Effector CD8-positive, alpha-beta T cell (primary cell): ENCODE measurements around the gene SLC24A3.

Experiments
- DNase-seq: peaks from one replicate; lab custom pipeline; 2025; lab: John Stamatoyannopoulos, UW

SLC24A3 gene

DNA sequence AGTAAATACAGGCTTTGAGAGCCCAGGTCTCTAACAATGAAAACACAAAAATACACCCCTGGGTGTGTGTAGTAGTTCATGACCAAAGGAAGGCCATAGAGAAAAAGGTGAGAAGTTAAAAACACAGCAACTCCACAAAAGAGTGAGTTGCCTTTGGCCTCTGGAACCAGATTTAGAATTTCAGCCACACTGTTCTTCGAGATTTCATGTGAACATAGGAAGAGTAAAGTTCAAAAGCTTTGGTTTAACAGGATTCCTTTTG lies 502.1 kb downstream of the SLC24A3 start:
- no peak for DNase-seq

- DNase-seq, result no peak
Measured at GRCh38 chr20:19715986-19716385, 503.5 kb downstream of the SLC24A3 start.

DNA sequence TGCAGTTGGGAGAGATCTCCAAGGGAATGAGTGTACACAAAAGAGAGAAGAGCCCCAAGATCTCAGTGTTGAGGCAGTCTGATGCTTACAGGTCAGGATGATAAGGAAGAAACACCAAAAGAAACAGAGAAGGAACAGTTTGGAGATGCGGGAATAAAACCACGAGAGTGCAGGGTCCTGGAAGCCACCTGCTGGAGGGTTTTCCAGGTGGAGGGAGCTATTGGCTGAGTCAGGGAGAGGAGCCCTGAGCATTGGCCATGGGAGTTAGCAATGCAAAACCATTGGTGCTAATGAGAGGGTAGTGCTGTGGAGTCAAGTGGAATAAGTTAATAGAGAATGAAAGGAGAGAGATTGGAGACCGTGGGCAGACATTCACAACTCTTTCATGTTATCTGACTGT lies 506.4 kb downstream of the SLC24A3 start:
- no peak for DNase-seq

DNA sequence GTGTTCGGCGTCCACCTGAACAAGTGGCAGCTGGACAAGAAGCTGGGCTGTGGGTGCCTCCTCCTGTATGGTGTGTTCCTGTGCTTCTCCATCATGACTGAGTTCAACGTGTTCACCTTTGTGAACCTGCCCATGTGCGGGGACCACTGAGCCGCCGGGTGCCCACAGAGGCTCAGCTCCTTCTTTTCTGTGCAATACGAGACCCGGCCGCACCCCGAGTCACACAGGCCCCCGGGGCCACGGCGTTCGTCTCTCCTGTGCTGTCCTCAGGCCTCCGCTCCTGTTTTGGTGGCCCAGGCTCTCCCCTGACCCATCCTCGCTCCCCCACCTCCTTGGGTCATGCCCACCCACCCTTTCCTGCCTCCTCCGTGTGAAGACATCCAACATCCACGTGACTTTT lies 508.5 kb downstream of the SLC24A3 start:
- no peak for DNase-seq

GRCh38 chr20:19723051-19723450 lies 510.6 kb downstream of the SLC24A3 start:
- no peak for DNase-seq

DNA sequence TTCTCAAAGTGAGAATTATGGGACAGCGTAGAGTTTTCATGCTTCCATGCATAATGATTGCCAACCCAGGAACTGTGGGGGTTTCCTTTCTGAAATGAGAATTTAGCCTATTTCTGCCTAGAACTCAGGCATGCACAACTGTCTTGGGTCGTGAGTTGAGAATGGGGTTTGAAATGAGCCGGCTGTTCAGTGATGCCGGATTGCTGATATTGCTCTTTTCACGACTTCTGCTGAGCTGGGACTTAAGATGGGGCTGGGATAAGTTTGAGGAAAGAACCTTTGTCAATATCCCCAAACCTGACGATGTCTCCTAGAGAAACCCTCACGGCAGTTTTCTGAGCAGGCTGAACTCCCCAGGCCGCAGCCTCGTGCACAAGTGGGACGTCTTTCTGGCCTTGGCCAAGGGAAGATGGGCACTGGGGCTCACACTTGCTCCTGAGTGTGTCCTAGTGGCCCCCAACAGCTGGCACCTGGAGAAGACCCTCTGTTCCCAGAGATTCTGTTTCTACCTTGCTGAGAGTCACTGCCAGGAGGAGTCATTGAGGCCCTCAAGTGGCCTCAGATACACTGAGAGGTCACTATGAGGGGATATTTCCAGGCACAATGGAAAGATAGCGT lies 511.5 kb downstream of the SLC24A3 start:
- DNase-seq, result no peak

DNA sequence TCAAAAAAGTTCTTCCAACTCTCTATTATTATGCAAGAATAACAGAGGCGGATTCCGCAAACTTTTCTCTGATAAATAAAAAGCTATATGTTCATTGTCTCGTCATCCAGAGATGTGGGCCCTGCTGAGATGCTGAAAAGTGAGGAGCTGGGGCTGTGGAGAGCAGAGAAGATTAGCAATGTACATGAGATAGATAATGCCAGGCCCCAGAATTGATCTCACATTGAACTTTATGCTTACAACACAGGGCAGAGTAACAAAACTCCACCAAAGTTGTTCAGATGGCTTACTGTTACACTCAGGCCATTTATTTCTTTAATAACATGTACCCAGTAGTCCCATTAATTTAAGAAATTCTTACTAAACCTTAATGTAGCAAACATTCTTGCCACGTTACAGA lies 512.9 kb downstream of the SLC24A3 start:
- no peak for DNase-seq

GRCh38 chr20:19725814-19726525 lies 513.5 kb downstream of the SLC24A3 start:
- no peak for DNase-seq

DNA sequence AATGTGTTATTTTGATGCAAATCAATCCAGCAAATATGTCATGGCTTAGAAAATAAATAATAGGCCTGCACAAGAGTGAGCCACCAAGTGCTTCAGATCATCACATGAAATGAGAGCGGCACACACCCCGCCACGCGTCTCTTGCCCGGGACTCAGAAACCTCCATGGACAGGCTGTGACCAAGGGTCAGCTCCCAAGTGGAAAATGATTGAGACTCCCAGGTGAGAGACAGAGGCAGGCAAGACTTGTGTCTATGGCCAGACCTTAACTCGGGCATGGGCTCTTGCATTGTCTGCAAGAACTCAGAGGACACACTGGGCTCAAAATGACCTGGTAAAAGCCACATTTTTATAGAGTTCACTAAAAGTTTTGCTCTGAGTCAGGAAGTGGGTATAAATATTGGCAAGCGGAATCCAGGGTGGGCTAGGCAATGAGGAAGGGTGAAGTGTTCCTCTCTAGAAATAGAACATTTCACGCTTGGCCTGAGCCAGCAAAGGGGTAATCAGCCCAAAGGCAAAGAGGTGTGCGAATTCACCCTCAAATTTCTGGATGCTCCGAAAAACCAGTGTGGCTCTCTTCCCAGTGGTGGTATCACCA lies 514.9 kb downstream of the SLC24A3 start:
- no peak for DNase-seq

DNA sequence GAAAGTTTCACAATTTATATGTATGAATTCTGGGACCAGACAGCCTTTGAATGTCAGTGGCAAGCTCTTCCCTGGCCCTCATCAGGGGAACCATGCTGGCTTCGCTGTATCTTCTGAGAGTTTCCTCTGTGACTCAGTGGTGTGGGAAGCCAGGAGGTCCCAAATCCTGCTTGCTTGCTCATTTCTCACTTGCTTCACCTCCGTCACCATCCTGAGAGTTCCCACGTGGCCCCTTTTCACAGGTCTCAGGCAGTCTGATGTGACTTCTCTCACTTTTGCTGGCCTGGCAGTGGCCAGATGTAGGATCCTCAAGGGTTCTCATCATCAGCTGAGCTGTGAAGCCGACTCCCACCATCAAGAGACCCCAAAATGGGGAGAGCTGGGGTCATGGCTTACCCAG lies 517.2 kb downstream of the SLC24A3 start:
- no peak for DNase-seq

GRCh38 chr20:19730706-19731105 lies 518.3 kb downstream of the SLC24A3 start:
- DNase-seq, result no peak

DNA sequence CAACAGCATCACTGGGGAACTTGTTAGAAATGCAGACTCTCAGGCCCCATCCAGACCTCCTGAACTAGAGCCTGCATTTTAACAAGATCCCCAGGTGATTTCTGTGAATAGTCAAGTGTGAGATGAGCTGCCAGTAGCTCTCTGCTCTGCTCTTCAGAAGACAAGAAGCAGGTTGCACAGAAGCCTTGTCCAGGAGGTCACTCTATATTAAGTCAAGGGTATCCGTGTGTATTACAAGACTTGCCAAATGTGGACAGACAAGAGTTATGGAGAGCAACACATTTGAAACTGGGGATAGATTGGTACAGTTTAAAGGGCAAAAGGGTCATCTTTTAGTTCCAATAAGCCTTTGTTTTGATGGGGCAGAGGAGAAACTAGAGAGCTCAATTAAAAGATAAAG lies 522.4 kb downstream of the SLC24A3 start:
- no peak for DNase-seq

DNA sequence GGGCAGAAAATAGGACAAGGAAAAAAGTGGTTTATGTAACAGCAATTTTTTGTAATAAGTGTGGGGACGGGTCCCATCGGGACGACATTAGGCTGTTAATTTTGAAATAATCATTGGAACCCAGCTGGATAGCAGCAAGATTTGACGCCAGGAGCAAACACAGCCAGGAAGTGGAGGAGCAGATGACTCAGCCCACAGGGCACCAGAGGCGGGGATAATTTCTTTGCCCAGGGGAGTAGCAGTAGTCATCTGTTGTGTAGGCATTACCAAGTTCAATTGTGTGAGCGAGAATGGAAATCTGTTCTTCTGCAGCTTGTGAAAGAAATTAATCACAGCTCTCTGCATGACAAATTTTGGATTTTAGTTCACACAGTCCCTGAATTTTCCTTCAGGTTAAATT lies 523.0 kb downstream of the SLC24A3 start:
- DNase-seq, result no peak

DNA sequence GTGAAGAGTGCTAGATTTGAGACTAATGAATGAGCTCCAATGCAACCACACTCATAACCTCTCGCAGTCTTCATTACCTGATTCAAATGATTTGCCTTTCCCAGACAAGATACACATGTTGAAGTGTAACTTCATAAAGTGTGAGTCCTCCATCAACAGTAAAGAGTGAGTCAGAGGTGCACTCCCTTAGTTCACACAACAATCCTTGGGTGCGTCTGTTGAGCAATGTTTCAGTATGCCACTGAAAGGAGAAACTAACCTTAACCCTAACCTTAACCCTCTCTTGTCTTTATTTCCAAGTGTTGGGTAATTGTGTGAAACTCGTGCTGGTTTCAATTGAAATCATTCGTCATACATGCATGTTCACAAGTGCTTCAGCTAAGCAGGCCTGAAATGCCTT lies 524.6 kb downstream of the SLC24A3 start:
- no peak for DNase-seq

- no peak for DNase-seq
Measured at GRCh38 chr20:19738951-19739350, 526.5 kb downstream of the SLC24A3 start.

GRCh38 chr20:19739351-19739750 lies 526.9 kb downstream of the SLC24A3 start:
- DNase-seq, result no peak

GRCh38 chr20:19740512-19740911 lies 528.1 kb downstream of the SLC24A3 start:
- no peak for DNase-seq

GRCh38 chr20:19741924-19742323 lies 529.5 kb downstream of the SLC24A3 start:
- no peak for DNase-seq

GRCh38 chr20:19742974-19743639 lies 530.7 kb downstream of the SLC24A3 start:
- no peak for DNase-seq

DNA sequence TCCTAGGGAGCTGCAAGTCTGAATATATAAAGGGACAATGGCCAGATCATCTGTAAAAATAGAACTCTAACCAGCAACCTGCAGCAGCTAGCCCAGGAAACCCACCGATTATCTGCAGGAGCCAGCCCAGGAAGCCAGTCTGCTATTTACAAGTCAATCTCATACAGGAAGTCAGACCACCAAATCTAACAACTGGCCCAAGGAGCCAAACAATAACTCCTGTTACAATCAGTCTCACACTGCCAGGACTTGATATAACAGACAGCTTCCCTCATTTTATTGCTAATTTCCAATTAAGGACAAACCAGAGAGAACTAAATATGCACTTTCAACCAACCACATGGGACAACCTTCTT lies 531.2 kb downstream of the SLC24A3 start:
- DNase-seq, result no peak

DNA sequence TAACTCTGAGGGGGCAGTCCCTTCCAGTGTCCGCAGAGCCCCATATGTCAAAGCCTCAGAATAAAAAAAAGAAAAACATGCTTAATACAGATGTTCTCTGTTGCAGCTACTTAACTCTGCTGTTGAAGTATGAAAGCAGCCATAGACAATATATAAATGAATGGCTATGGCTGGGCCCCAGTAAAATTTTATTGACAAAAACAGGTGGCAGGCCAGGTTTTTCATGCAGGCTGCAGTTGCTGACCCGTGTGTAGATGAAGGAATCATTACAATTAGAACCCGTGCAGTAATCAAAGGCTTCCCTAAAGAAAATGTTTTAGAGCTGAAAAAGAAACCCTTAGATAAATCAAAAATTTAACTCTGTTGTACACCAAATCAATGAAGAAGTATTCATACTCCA lies 532.7 kb downstream of the SLC24A3 start:
- no peak for DNase-seq

- DNase-seq, result no peak
Measured at GRCh38 chr20:19745584-19745983, 533.1 kb downstream of the SLC24A3 start.

DNA sequence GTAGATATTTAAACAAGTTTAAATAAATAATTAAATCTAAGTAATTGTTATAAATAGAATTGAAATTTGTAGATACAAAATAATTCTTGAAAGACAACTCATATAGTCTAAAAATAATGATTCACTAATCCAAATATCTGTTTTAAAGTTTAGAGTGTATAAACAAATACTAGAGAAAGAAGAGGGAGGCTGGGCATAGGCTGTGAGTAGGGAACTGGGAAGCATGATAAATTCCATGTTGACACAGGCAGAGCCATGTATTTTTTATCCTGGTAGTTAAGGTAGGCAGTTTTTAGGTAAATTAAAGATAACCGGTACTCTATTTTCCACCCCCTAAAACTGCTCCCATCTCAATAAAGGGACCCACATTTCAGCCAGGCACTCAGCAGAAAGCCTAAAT lies 534.0 kb downstream of the SLC24A3 start:
- no peak for DNase-seq
